Fibroblast of lung (primary cell): ENCODE results near the gene POLE3.

Experiments used
- CTCF ChIP-seq, 2 donors: IDR thresholded peaks in 1 of 2; conservative IDR thresholded peaks in 1 of 2; 1 replicate in 1 of 2; 2 replicates in 1 of 2; pipeline ENCODE4 v1.5.1; 2011 to 2012; ENCODE audit warnings: low read length in 2 of 2, control low read depth in 1 of 2, inconsistent platforms in 1 of 2, low read depth in 1 of 2, mild to moderate bottlenecking in 1 of 2
- EZH2 ChIP-seq: IDR thresholded peaks from 2 replicates; pipeline ENCODE4 v1.5.1; 2012; ENCODE audit warnings: low read length, control low read depth, mild to moderate bottlenecking; ENCODE audit errors: missing control alignments

GRCh38 chr9:113449376-113449775 is 38.9 kb upstream of the POLE3 start:
- TF ChIP-seq CTCF (conservative IDR thresholded peaks at IDR 0.05 in 1 of 2, IDR thresholded peaks at IDR 0.05 in 1 of 2; ENCODE audit: low read depth in 1 of 2, low read length in 2 of 2) (no peak), EZH2 (no peak)
